ENCODE data around the gene C2CD4A. TPM values are rescaled to one million over a fixed set of nuclear protein-coding genes. Genes with fewer than 3 reads are reported as not detected.

C2CD4A gene
- total and polyA plus RNA-seq, 2 of the 4 experiments (the other 2 are of a cell fraction), result not detected

GRCh38 chr15:62068810-62069167 is 2.0 kb downstream of the C2CD4A start:
- no peaks in the 10 kb centered on the region for H3K36me3 ChIP-seq (ENCODE audit: control insufficient read depth, insufficient read depth, low read length)
- no peak overlapping the region for H3K9ac ChIP-seq (ENCODE audit: low read depth, low read length)
- H3K56ac ChIP-seq (ENCODE audit: extremely low read depth, insufficient read depth, low read length), result no peak overlapping the region
- dilution Hi-C loops (cut with HindIII; ENCODE audit: low sequenced_read_pairs, unreplicated experiment), result no loop called here
- H3K4me3 ChIP-seq (ENCODE audit: insufficient read depth, low read depth, low read length), result no peak overlapping the region
- no peak overlapping the region for H2AK5ac ChIP-seq (ENCODE audit: low read depth, low read length)
- POLR2A ChIA-PET (ENCODE audit: unreplicated experiment), result no interaction called here
- H3K4me2 ChIP-seq (ENCODE audit: low read depth, low read length), result peak overlapping the region; percentile 86
- H2AK9ac ChIP-seq (replicated peaks; ENCODE audit: low read depth, low read length, poor library complexity), result no peak overlapping the region
- 20% methylated on average over 1 of the region's 4 CpGs; no CpG with 5 or more reads in 1 of the 2 experiments for WGBS, 2 experiments (ENCODE audit: extremely low coverage in 2 of 2, insufficient read length in 1 of 2)
- no TSS peak for BruUV-seq (replicated peaks)
- no peak overlapping the region for H4K5ac ChIP-seq (ENCODE audit: low read depth, low read length)
- H3K79me1 ChIP-seq (ENCODE audit: low read depth in 1 of 2, low read length in 2 of 2), result no peaks in the 10 kb centered on the region
- no peak overlapping the region for H3K14ac ChIP-seq (replicated peaks; ENCODE audit: low read depth, low read length)
- H2BK5ac ChIP-seq (ENCODE audit: low read depth, low read length, poor library complexity, severe bottlenecking), result no peak overlapping the region
- no peak for DNase-seq
- H3K18ac ChIP-seq (ENCODE audit: low read depth, low read length), result no peak overlapping the region
- no peak overlapping the region for H2BK15ac ChIP-seq (ENCODE audit: low read depth, low read length)
- CTCF ChIA-PET, result no interaction called here
- in situ Hi-C loops (cut with MboI; ENCODE audit: low sequenced_read_pairs), result loop anchor here (5.0 kb wide), 1 partner anchor 191 kb away; no protein-coding TSS in a partner anchor
- H2BK120ac ChIP-seq (ENCODE audit: low read depth, low read length), result no peak overlapping the region
- H3K27me3 ChIP-seq (ENCODE audit: control insufficient read depth, insufficient read depth, low read length), result peaks cover 29% of the 10 kb centered on the region
- no peak overlapping the region for H4K91ac ChIP-seq (ENCODE audit: insufficient read depth, low read depth, low read length)
- no peaks in the 10 kb centered on the region for H3K4me1 ChIP-seq (ENCODE audit: control insufficient read depth, insufficient read depth, low read length)
- no peak overlapping the region for H4K8ac ChIP-seq (ENCODE audit: low read depth in 2 of 2, low read length in 2 of 2)
- no peaks in the 10 kb centered on the region for H3K9me3 ChIP-seq (ENCODE audit: control insufficient read depth, insufficient read depth, low read length)
- no peak overlapping the region for H2BK20ac ChIP-seq (ENCODE audit: low read depth, low read length)
- intact Hi-C loops (cut with micrococcal nuclease), result loop anchor here (10.0 kb wide), 1 partner anchor 186 kb away; no protein-coding TSS in a partner anchor
- peak overlapping the region; percentile 88 for H2AFZ ChIP-seq (replicated peaks; ENCODE audit: low read length, poor library complexity)
- H3K23ac ChIP-seq (ENCODE audit: low read depth, low read length), result no peak overlapping the region
- no peak for ATAC-seq (ENCODE audit: low read depth)
- H4K20me1 ChIP-seq (ENCODE audit: insufficient read depth, low read length), result no peaks in the 10 kb centered on the region
- no peak overlapping the region for H3K4ac ChIP-seq (ENCODE audit: low read depth, low read length)
- H3K9me1 ChIP-seq (ENCODE audit: insufficient read depth, low read length), result no peaks in the 10 kb centered on the region
- no peak overlapping the region for H3K27ac ChIP-seq (ENCODE audit: insufficient read depth, low read length)
- TF ChIP-seq ELK1 (IDR thresholded peaks at IDR 0.05; ENCODE audit: borderline replicate concordance, low read depth, low read length) (no peak), CTCF (conservative IDR thresholded peaks at IDR 0.05; ENCODE audit: low read depth, low read length) (no peak), CHD1 (IDR thresholded peaks at IDR 0.05; ENCODE audit: low read depth, low read length) (no peak), RCOR1 (IDR thresholded peaks at IDR 0.05; ENCODE audit: insufficient replicate concordance, low read length) (no peak), NFE2L2 (IDR thresholded peaks at IDR 0.05; ENCODE audit: low read depth, low read length) (no peak), BHLHE40 (IDR thresholded peaks at IDR 0.05; ENCODE audit: low read depth, low read length) (no peak), MAZ (IDR thresholded peaks at IDR 0.05; ENCODE audit: borderline replicate concordance, low read depth, low read length) (no peak), SMC3 (IDR thresholded peaks at IDR 0.05; ENCODE audit: low read depth, low read length) (no peak)

Data from IMR-90 (cell line).